Loucy (cell line): Measurements from ENCODE around the gene TMEM108.

Experiments
- EZH2phosphoT487 ChIP-seq: fragments of 200-600 bp; IDR thresholded peaks from 2 replicates; pipeline ENCODE4 v1.6.1; 2018; ENCODE audit warnings: antibody characterized with exemption, mild to moderate bottlenecking, moderate library complexity, borderline replicate concordance
- TF ChIP-seq, protein P1 (sequence below): fragments of 200-600 bp; sonication (generic); conservative IDR thresholded peaks from 2 replicates; pipeline ENCODE4 v1.5.1; 2014; ENCODE audit warnings: mild to moderate bottlenecking, antibody characterized with exemption, low read length

DNA sequence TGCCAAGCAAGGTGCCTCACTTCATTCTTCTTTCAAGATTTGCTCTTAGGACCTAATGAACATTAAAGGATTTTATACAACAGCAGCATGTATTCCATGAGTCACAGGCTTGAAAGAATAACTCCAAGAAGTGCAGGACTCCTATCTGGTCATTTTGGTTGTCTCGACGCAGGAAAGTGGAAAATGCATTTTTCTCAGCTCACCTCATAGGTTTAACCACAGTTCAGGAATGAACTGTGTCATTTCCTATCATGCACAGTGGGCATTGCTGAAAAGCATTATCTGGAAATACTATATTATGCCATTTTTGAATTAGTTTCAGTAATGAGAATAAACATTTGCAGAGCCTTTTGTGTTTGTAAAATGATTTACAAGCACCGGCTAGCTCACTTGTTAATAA is 263.0 kb downstream of the TMEM108 start:
- TF ChIP-seq, protein P1, sequence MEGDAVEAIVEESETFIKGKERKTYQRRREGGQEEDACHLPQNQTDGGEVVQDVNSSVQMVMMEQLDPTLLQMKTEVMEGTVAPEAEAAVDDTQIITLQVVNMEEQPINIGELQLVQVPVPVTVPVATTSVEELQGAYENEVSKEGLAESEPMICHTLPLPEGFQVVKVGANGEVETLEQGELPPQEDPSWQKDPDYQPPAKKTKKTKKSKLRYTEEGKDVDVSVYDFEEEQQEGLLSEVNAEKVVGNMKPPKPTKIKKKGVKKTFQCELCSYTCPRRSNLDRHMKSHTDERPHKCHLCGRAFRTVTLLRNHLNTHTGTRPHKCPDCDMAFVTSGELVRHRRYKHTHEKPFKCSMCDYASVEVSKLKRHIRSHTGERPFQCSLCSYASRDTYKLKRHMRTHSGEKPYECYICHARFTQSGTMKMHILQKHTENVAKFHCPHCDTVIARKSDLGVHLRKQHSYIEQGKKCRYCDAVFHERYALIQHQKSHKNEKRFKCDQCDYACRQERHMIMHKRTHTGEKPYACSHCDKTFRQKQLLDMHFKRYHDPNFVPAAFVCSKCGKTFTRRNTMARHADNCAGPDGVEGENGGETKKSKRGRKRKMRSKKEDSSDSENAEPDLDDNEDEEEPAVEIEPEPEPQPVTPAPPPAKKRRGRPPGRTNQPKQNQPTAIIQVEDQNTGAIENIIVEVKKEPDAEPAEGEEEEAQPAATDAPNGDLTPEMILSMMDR, result no peak
- TF ChIP-seq EZH2phosphoT487, result no peak
